NCI-H226 (cell line): ENCODE data around the gene ZBTB7C.

ENCODE experiments used
- DNase-seq: peaks from one replicate; pipeline ENCODE4 v3.0.0-alpha.2; 2015

The ZBTB7C gene

GRCh38 chr18:48182779-48183178 lies 226.4 kb downstream of the ZBTB7C start:
- DNase-seq: no peak

DNA sequence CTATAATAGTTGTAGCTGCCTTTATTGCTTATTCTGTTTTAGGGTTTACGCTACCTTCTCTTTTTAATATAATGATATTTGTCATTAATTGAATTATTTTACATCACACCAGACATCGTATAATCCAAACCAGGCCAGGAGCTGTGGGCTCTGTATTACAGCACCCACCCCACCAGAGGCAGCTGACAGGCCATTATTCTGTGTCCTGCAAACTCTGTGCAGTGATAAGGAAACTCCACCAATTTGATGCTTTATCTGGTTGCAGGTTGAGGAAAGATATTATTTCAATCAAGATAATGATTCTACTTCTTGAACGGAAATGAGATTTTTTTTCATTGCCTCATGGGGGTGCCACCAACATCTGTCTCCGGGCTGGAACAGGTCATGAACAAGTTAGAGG lies 227.3 kb downstream of the ZBTB7C start:
- no peak for DNase-seq

- DNase-seq: no peak
Observed at GRCh38 chr18:48181087-48181823, 227.9 kb downstream of the ZBTB7C start.

DNA sequence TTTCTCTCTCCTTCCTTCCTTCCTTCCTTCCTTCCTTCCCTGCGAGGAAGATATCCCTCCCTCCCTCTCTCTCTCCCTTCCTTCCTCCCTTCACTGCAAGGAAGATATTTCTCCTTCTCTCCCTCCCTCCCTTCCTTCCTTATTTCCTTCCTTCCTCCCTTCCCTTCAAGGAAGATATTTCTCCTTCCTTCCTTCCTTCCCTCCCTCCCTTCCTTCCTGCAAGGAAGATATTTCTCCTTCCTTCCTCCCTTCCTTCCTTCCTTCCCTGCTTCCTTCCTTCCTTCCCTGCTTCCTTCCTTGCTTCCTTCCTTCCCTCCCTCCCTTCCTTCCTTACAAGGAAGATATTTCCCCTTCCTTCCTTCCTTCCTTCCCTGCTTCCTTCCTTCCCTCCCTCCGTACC lies 229.5 kb downstream of the ZBTB7C start:
- DNase-seq: no peak

- DNase-seq: no peak
Observed at GRCh38 chr18:48179001-48179400, 230.2 kb downstream of the ZBTB7C start.

GRCh38 chr18:48176909-48177308 lies 232.3 kb downstream of the ZBTB7C start:
- DNase-seq: no peak

DNA sequence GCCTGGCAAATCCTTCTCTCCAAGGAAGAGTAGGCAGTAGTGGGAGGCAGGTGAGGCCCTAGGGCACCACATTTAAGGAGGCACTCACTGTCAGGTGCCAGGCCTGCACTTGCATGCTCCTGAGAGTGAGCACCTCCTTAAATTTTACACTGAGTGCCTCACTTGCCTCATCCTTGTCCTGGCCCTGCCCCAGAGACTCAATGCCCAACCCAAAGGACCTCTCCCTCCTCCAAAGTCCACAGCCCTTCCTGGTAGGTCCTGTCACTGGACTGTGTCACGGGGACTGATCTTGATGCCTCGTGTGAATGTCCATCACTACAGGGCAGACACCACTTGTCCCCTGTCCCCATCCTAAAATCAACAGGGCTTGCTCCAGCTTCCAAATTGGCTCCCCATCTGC lies 235.6 kb downstream of the ZBTB7C start:
- no peak for DNase-seq

DNA sequence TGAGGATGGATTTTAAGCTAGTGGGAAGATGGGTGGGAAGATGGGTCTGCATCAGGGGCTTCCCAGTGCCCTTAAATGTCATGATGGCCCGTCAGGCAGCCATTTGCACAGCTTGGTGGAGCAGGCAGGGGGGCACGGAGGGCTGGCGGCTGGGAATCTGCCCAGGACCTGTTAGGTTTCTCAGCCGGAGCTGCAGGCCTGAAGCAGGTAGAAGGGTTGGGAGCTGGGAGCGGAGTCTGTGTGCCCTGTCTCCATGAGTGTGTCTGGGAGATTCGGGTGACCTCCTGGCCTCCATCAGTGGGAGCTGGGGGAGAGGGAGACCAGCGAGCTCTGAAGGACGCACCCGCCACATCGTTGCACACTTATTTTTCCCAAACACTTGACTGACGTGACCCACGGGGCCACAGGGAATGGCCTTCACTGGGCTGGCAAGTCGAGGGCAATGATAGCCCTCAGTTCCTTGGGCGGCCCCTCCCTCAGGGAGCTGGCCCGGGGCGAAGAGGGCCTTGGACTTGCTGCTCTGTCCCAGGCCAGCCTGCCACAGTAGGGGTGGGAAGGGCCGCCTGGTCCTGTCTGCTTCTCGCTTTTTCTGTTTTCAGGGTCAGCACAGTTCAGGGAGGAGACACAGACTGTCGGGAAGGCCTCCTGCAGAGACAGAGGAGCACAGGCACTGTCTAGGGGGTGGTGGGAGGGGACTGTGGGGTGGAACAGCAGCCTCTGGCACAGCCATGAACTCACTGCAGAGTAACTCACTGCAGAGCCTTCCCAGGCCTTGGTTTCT lies 236.8 kb downstream of the ZBTB7C start:
- DNase-seq: no peak

DNA sequence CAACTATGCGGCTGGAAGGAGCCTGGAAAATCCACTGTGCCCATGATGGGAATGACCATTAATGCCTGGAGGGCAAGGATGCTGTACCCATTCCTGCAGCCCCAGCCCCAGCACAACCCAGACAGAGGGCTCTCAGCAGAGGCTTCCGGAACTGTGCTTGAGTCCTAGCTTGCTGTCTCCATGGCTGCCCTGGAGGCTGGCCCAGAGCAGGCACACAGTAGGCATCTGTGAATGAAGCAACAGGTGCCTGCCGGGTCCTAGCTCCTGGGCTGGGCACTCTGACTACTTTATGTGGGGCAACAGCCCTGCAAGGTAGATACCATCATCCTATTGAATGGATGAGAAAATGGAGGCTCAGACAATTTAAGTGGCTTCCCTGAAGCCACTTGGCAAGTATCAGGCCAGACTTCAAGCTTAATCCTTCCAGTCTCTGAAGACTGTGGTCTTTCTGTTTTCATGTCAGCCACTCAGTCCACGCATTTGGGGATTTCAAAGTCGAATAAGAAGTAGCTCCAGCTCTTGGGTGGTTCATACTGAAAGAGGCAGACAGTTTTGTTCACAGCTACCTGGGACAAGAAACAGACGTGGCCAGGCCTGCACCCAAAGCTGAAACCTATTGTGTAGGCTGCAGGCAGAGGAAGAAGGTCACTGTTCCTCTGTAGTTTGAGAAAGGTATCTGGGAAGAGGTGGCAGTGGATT lies 237.5 kb downstream of the ZBTB7C start:
- no peak for DNase-seq

- no peak for DNase-seq
Observed at GRCh38 chr18:48170651-48171050, 238.5 kb downstream of the ZBTB7C start.

DNA sequence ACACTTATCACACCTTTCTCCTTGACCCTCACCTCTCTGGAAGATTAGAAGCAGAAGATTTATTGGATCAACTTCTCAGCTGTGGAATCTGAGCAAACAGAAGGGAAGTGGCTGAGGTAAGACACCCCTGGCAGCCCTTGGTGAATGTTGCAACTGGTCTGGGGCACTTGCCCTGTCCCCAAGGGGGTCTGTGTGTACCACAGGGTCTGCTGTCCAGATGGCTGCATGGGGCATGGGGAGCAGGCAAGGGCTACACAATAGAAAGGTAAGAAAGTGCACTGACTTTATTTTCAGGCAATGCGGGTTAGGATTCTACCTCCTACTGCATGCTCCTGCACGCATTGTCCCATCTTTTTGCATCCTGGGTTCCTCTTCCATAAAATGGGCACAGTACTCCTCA lies 240.3 kb downstream of the ZBTB7C start:
- no peak for DNase-seq

- DNase-seq: no peak
Observed at GRCh38 chr18:48167897-48168253, 241.3 kb downstream of the ZBTB7C start.

DNA sequence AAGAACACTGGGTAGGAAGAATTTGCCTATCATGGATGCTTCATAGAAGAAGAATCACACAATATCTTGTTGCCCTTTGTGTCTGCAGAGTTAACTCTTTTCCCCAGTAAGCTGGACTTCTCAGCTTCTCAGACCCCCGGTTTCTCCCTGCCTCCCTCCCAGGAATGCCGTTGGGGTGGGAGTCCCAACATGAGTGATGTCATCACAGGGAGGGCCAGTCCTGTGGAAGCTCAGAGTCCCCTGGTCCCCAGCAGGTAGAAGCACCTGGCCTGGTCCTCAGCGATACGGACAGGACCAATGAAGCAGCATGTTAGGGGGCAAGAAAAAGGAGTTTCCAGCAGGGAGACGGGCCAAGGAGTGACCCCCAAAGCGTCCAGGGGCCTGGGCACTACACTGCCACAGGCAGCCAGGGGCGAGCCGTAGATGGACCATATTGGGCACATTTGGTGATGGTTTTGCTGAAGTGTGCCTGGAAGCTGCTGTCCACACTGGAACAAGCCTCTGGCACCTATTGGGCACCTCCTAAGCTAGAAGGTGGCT lies 242.8 kb downstream of the ZBTB7C start:
- no peak for DNase-seq

DNA sequence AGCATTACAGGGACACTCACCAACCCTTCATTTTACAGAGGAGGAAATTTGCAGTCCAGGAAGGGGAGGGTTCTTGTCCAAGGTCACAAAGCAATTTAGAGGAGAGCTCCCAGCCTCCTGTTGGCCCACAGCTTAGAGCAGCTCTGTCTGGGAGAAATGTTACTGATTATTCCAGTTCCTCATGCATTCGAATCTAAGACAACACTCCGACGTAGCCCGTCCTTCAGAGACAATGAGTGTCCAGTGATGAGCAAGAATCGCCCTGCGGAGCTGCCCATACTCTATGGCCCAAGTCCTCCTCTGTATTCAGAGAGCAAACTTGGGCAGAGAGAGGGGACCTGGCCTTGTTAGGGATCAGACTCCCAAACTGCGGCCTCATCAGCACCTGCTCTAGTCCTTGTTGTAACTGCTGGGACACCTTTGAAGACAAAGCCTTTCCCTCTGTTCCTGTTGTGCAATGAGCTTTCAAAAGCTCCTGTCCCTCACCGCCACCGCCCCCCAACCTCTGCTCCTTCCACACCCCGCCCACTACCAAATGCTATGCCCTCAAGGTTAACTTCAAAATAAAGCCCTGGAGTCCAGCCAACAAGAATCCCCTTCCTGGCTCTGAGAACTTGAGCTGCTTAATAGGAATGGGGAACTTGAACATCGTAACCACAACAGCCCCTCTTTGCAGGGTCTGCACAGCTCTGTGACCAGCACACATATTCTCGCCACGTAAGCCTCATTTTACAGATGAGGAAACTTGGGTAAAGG lies 243.9 kb downstream of the ZBTB7C start:
- DNase-seq: no peak

- no peak for DNase-seq
Observed at GRCh38 chr18:48164701-48165100, 244.5 kb downstream of the ZBTB7C start.

- no peak for DNase-seq
Observed at GRCh38 chr18:48164116-48164515, 245.1 kb downstream of the ZBTB7C start.

DNA sequence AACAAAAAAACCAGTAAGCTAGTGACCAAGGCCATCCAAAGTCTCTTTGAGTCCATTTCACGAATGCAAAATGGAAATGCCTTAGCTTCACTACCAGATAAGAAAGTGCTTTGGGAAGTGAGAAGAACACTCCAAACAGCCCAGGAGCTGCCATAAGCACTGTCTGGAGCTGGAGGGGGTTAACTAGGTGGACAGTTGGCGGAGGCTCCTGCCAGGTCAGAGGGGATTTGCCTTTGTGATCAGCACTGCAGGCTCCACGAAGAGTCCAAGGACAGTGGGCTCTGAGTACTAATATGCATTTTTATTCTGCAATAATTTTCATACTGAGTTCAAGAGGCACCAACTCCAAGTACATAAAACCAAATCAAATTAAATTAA lies 245.5 kb downstream of the ZBTB7C start:
- DNase-seq: no peak

- DNase-seq: no peak
Observed at GRCh38 chr18:48162956-48163737, 246.0 kb downstream of the ZBTB7C start.

- peak; percentile 83 for DNase-seq
Observed at GRCh38 chr18:48161911-48162698, 247.1 kb downstream of the ZBTB7C start.

GRCh38 chr18:48161191-48161910 lies 247.8 kb downstream of the ZBTB7C start:
- DNase-seq: peak; percentile 85

- DNase-seq: no peak
Observed at GRCh38 chr18:48160622-48161021, 248.6 kb downstream of the ZBTB7C start.
